Measurements from ENCODE around the gene TPSAB1.
"Not testable (repeated sequence)": the region's sequence is repeated elsewhere in the genome, so short reads cannot be mapped to it uniquely, and the experiment has no call there.

Gene TPSAB1

DNA sequence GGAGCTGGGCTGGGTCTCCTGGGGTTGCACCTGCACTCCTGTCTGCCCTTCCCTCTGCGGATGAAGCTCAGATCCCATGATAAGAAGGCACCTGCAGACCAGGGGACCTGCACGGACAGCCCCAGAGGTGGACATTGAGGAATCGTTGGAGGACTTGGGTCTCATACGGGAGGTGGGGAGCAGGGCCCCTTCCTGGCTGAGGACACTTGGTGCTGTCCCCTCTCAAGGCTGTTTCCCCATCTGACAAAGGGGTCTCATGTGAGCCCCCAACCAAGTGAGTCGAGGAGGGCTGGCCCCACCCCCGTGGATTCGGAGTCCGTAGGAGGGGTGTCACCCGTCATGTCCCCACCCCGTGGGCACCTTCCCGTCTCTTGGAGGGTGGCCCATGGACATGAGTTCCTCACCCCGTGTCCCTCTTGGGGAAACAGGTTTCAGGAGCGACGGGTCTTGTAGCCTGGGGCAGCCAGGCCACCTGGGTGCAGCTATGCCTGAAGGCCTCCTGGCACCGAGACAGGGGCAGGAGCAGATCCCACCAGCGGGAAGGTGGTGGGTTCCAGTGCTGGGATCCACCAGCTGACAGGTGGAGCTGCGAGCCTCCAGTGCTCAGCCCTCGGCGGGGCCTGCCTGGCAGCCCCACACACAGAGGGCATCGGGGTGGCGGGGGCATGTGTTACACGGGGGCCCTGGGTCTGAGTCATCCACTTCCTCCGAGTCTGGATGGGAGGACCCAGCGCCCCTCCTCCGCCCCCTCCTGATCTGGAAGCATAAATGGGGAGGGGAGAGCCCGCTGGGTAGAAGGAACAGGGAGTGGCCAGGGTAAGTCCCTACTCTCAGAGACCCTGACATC, 15.0 kb downstream of the TPSAB1 start, which contains the start of gene TPSD1:
Gene TPSD1, plus strand, starts transcription at position 794 of the 847 bp plus-strand sequence. CDS start 212 bp downstream, outside the sequence.
- H3K4me1 ChIP-seq (ENCODE audit: control insufficient read depth, insufficient read depth, low read length, poor library complexity, severe bottlenecking); H3K4me3 ChIP-seq (ENCODE audit: extremely low read depth, insufficient read depth, low read length, poor library complexity, severe bottlenecking); H3K36me3 ChIP-seq (ENCODE audit: control insufficient read depth, insufficient read depth, low read length); H3K9me3 ChIP-seq (ENCODE audit: control insufficient read depth, low read length); H3K27ac ChIP-seq (ENCODE audit: low read depth, low read length, severe bottlenecking): not testable (repeated sequence)
- WGBS, 2 experiments (ENCODE audit: insufficient coverage in 2 of 2) = 70 to 90% methylated on average over 10 to 11 of the region's 26 CpGs

DNA sequence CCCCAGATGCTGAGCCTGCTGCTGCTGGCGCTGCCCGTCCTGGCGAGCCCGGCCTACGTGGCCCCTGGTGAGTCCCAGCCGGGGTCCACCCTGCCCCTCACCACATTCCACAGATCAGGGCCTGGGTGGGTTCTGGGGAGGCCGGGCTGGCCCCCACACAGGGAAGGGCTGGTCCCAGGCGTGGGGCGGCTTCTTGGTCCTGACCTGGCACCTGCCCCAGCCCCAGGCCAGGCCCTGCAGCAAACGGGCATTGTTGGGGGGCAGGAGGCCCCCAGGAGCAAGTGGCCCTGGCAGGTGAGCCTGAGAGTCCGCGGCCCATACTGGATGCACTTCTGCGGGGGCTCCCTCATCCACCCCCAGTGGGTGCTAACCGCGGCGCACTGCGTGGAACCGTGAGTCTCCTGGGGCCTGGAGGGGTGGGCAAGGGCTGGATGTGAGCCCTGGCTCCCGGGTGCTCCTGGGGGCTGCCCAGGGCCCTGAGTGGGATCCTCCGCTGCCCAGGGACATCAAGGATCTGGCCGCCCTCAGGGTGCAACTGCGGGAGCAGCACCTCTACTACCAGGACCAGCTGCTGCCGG, 15.9 kb downstream of the TPSAB1 start:
- H3K4me3 ChIP-seq (ENCODE audit: extremely low read depth, insufficient read depth, low read length, poor library complexity, severe bottlenecking) = not testable (repeated sequence)
- WGBS, 2 experiments (ENCODE audit: insufficient coverage in 2 of 2) = 80 to 90% methylated on average over 7 to 12 of the region's 23 CpGs

DNA sequence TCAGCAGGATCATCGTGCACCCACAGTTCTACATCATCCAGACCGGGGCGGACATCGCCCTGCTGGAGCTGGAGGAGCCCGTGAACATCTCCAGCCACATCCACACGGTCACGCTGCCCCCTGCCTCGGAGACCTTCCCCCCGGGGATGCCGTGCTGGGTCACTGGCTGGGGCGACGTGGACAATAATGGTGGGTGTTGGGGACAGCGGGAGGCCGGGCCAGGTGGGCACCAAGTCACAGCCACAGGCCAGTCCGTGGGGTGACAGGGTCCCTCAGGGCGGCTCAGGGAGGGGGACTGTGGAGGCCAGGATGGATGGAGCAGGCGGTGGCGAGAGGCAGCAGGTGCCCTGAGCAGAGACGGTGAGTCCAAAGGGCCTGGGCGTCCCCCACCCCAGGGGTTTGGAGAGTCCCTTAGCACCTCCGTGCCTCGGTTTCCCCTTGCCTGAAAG, 16.4 kb downstream of the TPSAB1 start:
- H3K36me3 ChIP-seq (ENCODE audit: control insufficient read depth, insufficient read depth, low read length) = no peaks in the 10 kb centered on the region
- H3K4me1 ChIP-seq (ENCODE audit: control insufficient read depth, insufficient read depth, low read length, poor library complexity, severe bottlenecking) = no peaks in the 10 kb centered on the region
- H3K4me3 ChIP-seq (ENCODE audit: extremely low read depth, insufficient read depth, low read length, poor library complexity, severe bottlenecking) = no peak overlapping the region
- no peaks in the 10 kb centered on the region for H3K9me3 ChIP-seq (ENCODE audit: control insufficient read depth, low read length)
- H3K27ac ChIP-seq (ENCODE audit: low read depth, low read length, severe bottlenecking) = no peak overlapping the region
- WGBS, 2 experiments (ENCODE audit: insufficient coverage in 2 of 2) = 90 to 91% methylated on average over 18 to 22 of the region's 22 CpGs

More for the DNA sequence above, 15.9 kb downstream of the TPSAB1 start:
- H3K27ac ChIP-seq (ENCODE audit: low read depth, low read length, severe bottlenecking); H3K36me3 ChIP-seq (ENCODE audit: control insufficient read depth, insufficient read depth, low read length); H3K4me1 ChIP-seq (ENCODE audit: control insufficient read depth, insufficient read depth, low read length, poor library complexity, severe bottlenecking); H3K9me3 ChIP-seq (ENCODE audit: control insufficient read depth, low read length): not testable (repeated sequence)

DNA sequence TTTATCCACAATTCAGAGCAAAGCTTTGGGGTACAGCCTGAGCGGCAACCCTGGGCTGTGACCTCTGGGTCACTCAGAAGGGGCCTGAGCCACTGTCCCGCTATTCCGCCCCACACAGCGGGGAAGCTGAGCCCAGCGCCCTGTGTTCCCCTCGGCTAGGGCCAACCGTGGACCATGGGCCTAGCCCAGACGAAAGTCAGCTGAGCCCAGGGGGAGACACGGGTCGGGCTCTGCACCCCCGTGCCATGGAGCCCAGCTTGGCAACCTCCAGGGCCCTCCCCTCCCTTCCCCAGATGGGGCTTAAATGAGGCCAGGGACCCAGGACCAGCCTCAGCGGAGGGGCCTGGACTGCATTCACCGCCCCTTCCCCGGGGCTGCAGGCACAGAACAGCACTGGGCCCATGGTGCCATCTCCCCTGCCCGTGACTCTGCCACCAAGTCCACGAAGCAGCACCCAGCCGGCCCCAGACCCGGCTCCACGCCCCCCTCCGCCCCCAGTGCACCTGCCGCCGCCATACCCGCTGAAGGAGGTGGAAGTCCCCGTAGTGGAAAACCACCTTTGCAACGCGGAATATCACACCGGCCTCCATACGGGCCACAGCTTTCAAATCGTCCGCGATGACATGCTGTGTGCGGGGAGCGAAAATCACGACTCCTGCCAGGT, 17.2 kb downstream of the TPSAB1 start:
- 85 to 91% methylated on average over 23 to 32 of the region's 34 CpGs for WGBS, 2 experiments (ENCODE audit: insufficient coverage in 2 of 2)
- no peaks in the 10 kb centered on the region for H3K4me1 ChIP-seq (ENCODE audit: control insufficient read depth, insufficient read depth, low read length, poor library complexity, severe bottlenecking)

DNA sequence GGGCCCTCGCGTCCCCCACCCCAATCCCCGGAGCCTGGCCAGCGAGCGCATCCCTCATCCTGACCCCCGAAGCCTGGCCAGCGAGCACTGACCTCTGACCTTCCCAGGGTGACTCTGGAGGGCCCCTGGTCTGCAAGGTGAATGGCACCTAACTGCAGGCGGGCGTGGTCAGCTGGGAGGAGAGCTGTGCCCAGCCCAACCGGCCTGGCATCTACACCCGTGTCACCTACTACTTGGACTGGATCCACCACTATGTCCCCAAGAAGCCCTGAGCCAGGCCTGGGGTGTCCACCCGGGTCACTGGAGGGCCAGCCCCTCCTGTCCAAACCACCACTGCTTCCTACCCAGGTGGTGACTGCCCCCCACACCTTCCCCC, 17.7 kb downstream of the TPSAB1 start:
- H3K4me1 ChIP-seq (ENCODE audit: control insufficient read depth, insufficient read depth, low read length, poor library complexity, severe bottlenecking) = no peaks in the 10 kb centered on the region
- H3K9me3 ChIP-seq (ENCODE audit: control insufficient read depth, low read length) = no peaks in the 10 kb centered on the region
- H3K36me3 ChIP-seq (ENCODE audit: control insufficient read depth, insufficient read depth, low read length) = no peaks in the 10 kb centered on the region
- H3K27ac ChIP-seq (ENCODE audit: low read depth, low read length, severe bottlenecking) = no peak overlapping the region
- WGBS, 2 experiments (ENCODE audit: insufficient coverage in 2 of 2) = 83% methylated on average over 11 to 12 of the region's 12 CpGs
- no peak overlapping the region for H3K4me3 ChIP-seq (ENCODE audit: extremely low read depth, insufficient read depth, low read length, poor library complexity, severe bottlenecking)

More for the DNA sequence above, 17.2 kb downstream of the TPSAB1 start:
- no peaks in the 10 kb centered on the region for H3K9me3 ChIP-seq (ENCODE audit: control insufficient read depth, low read length)
- no peak overlapping the region for H3K4me3 ChIP-seq (ENCODE audit: extremely low read depth, insufficient read depth, low read length, poor library complexity, severe bottlenecking)
- H3K27ac ChIP-seq (ENCODE audit: low read depth, low read length, severe bottlenecking) = no peak overlapping the region
- H3K36me3 ChIP-seq (ENCODE audit: control insufficient read depth, insufficient read depth, low read length) = no peaks in the 10 kb centered on the region

DNA sequence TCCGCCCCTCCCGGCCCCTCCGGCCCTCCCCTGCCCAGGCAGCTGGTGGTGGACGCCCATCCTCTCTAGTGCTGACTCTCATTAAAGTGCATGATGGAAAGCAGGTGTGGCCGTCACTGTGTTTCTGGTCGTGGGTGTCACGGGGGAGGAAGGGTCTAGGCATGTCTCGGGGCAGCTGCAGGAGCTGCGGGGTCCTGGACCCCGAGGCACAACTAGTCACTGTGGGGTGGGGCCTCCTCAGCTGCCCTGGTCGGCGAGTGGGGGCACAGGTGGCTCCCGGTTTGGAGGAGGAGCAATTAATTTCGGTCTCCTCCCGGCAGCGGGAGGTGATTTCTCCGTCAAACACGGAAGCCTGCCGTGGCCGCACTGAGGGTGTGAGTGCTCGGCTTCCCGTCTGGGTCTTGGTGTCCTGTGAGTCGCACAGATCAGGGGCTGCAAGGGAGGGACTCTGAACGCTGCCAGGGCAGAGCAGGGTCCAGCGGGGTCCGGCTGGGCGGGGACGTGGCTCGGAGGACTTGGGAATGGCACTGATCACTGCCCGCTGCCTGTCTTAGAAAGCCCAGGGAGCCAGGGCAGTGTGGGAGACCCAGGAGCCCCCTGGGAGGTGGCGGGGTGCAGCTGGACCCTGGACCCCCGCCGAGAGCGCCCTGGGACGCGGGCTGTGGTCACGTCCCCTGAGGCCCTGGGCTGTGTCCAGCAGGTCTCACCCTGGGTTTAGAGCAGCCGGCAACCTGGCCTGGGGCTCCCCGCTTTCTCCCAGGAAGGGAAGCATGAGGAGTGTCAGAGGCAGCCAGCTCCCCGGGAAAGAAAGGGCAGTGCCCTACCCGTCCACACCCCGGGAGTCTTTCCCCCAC, 18.6 kb downstream of the TPSAB1 start:
- Histone ChIP-seq H3K9me3 (ENCODE audit: control insufficient read depth, low read length) (no peaks in the 10 kb centered on the region), H3K36me3 (ENCODE audit: control insufficient read depth, insufficient read depth, low read length) (no peaks in the 10 kb centered on the region), H3K4me1 (ENCODE audit: control insufficient read depth, insufficient read depth, low read length, poor library complexity, severe bottlenecking) (no peaks in the 10 kb centered on the region), H3K4me3 (ENCODE audit: extremely low read depth, insufficient read depth, low read length, poor library complexity, severe bottlenecking) (no peak overlapping the region), H3K27ac (ENCODE audit: low read depth, low read length, severe bottlenecking) (no peak overlapping the region)
- whole genome bisulfite sequencing, 2 experiments (ENCODE audit: insufficient coverage in 2 of 2) = 31 to 34% methylated on average over 34 to 39 of the region's 42 CpGs

DNA sequence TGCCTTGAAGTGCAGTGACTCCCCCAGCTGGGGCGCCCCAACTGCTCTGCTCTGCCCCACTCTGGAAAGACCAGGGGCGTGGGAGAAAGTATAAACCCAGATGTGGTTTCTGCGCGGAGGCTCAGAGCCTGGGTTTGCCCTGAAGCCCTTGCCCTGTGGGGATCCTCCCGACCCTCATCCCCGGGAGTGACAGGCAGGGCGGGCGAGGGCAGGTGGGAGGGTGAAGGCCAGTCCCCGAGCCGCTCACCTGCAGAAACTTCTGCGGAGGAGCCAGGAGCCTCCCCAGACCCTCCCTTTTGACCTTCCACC, 19.2 kb downstream of the TPSAB1 start:
- H3K36me3 ChIP-seq (ENCODE audit: control insufficient read depth, insufficient read depth, low read length) = no peaks in the 10 kb centered on the region
- peaks cover 3% of the 10 kb centered on the region for H3K9me3 ChIP-seq (ENCODE audit: control insufficient read depth, low read length)
- no peak overlapping the region for H3K27ac ChIP-seq (ENCODE audit: low read depth, low read length, severe bottlenecking)
- no peak overlapping the region for H3K4me3 ChIP-seq (ENCODE audit: extremely low read depth, insufficient read depth, low read length, poor library complexity, severe bottlenecking)
- no peaks in the 10 kb centered on the region for H3K4me1 ChIP-seq (ENCODE audit: control insufficient read depth, insufficient read depth, low read length, poor library complexity, severe bottlenecking)
- 53 to 57% methylated on average over 9 to 10 of the region's 11 CpGs for WGBS, 2 experiments (ENCODE audit: insufficient coverage in 2 of 2)

DNA sequence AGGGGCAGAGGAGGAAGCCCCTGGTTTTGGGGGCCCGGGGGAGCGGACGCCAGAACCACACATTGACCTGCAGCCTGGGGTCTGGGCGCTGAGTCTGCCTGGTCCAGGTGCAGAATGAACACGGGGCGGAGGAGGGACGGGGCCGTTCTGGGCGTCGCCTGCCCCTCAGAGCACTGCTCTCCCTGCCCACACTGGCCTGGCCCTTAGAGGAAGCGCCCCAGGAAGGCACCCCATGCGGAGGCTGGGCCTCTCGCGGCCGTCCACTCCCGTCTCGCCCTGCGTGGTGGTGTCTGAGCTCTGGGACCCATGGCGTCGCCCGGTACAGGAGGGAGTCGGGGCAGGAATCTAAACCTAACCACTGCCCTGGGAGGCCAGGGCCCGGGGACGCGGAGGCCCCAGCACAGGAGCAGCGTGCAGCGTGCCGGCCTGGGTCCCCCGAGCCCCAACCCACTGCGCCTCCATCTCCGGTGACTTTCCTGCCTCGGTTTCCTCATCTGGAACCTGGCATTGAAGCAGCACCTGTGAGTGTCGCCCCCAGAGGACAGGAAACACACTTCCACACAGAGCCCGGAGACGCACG, 19.7 kb downstream of the TPSAB1 start:
- Histone ChIP-seq H3K9me3 (ENCODE audit: control insufficient read depth, low read length) (peaks cover 7% of the 10 kb centered on the region), H3K4me1 (ENCODE audit: control insufficient read depth, insufficient read depth, low read length, poor library complexity, severe bottlenecking) (no peaks in the 10 kb centered on the region), H3K4me3 (ENCODE audit: extremely low read depth, insufficient read depth, low read length, poor library complexity, severe bottlenecking) (no peak overlapping the region), H3K27ac (ENCODE audit: low read depth, low read length, severe bottlenecking) (no peak overlapping the region), H3K36me3 (ENCODE audit: control insufficient read depth, insufficient read depth, low read length) (no peaks in the 10 kb centered on the region)
- WGBS, 2 experiments (ENCODE audit: insufficient coverage in 2 of 2) = 81 to 85% methylated on average over 32 of the region's 36 CpGs

DNA sequence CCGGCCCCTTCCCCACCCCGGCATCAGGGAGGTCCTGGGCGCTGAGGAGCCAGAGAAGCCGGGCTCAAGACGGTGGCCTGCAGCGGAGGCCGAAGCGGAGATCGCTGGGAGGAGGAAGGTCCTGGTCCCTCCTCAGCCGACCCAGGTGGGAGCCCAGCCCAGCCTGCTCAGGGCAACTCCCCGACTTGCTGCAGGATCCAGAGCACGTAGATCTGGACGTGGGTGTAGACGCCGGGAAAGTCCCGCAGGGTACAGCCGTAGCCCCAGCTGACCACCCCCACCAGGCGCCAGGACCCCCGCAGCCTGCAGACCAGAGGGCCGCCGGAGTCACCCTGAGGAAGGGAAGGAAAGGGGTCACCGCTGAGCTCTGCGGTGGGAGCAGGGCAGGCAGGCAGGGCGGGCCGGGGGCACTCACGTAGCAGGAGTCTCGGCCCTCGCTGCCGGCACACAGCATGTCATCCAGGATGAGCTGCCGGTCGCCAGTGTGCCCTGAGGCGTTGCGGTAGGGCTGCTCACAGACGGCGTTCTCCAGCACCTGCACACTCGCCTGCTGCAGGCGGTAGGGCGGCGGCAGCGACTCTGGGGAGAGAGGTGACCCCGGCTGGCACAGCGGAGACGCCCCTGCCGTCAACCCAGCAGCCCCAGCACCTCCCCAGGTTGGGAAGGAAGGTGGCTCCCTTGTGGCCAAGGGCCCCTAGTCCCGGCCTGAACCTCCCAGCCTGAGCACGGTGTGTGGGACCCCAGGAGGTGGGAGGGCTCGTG, 20.8 kb downstream of the TPSAB1 start:
- peaks cover 7% of the 10 kb centered on the region for H3K9me3 ChIP-seq (ENCODE audit: control insufficient read depth, low read length)
- no peaks in the 10 kb centered on the region for H3K36me3 ChIP-seq (ENCODE audit: control insufficient read depth, insufficient read depth, low read length)
- H3K27ac ChIP-seq (ENCODE audit: low read depth, low read length, severe bottlenecking) = no peak overlapping the region
- H3K4me3 ChIP-seq (ENCODE audit: extremely low read depth, insufficient read depth, low read length, poor library complexity, severe bottlenecking) = no peak overlapping the region
- H3K4me1 ChIP-seq (ENCODE audit: control insufficient read depth, insufficient read depth, low read length, poor library complexity, severe bottlenecking) = no peaks in the 10 kb centered on the region
- 42 to 43% methylated on average over 25 to 31 of the region's 47 CpGs for WGBS, 2 experiments (ENCODE audit: insufficient coverage in 2 of 2)
